T47D (cell line): Measurements from ENCODE around the gene LITAF.

Experiments used
- DNase-seq, 2 experiments: peaks; one replicate each; pipeline versions ENCODE4 v3.0.0 to v3.0.0-alpha.2; 2011 to 2012; ENCODE audit warnings: low read depth in 1 of 2, low spot score in 1 of 2
- JUND ChIP-seq: IDR thresholded peaks from 2 replicates; pipeline ENCODE4 v1.6.1; 2012; ENCODE audit warnings: low read depth
- in situ Hi-C: cut with HindIII; loops from 2 replicates; pipeline ENCODE4 v1.10.0; 2016; ENCODE audit warnings: low sequenced_read_pairs, low pct_unique_long_range_greater_than_20kb

LITAF gene

DNA sequence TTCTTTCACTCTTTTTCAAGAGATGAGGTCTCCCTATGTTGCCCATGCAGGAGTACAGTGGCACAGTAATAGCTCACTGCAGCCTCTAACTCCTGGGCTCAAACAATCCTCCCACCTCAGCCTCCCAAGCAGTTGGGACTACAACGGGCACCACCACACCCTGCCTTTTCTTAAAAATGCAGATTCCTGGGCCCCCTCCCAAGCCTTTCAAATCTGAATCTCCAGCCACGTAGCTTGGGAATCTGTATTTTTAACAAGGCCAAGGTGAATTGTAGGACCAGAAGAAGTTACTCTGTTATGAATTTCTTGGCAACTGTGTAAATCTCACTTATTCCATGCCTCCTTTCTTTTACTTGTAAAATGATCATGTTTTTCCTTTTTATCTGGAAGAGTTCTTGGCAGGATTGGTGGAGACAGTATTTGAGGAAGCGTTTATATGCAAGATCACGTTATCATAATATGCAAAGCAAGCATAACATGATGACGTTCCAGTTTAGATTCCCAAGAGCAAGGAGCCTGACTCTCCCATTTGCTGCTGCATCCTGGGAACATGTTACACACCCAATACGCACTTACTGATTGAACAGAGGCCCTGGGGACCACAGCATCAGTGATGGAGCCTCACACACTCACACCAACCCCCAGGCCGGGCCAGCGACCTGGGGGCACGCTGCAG is 44.5 kb downstream of the LITAF start:
- no peak for TF ChIP-seq JUND
- DNase-seq = no peak
- in situ Hi-C loops = no loop called here

DNA sequence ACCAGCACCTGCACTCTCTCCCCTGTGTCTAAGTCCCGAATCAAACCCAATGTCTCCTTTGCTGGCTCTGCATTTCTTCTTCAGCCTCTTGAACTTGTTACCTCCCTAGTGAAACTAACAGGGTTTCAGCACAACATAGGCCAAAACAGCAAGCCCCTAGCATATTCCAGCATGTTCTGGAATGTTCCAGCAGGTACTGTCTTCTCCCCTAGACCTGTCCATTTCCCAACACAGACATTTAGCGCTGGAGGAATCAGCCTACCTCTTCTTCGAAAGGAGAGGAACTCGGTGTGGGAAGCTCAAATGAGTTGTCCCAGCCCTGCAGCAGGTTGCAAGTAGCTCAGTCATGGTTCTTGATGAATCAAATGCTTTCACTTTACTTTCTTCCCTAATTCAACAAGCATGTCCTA is 47.1 kb downstream of the LITAF start:
- no peak for DNase-seq
- TF ChIP-seq JUND = no peak
- in situ Hi-C loops = no loop called here

- DNase-seq = no peak
- in situ Hi-C loops = no loop called here
- TF ChIP-seq JUND = no peak
Observed at GRCh38 chr16:11538880-11539279, 47.8 kb downstream of the LITAF start.

- no peak for TF ChIP-seq JUND
- DNase-seq = no peak
- in situ Hi-C loops = no loop called here
Observed at GRCh38 chr16:11536104-11536866, 50.4 kb downstream of the LITAF start.

GRCh38 chr16:11535494-11535893 is 51.2 kb downstream of the LITAF start:
- in situ Hi-C loops = no loop called here
- no peak for TF ChIP-seq JUND
- peak in 1 of 2 experiments; percentile 28 for DNase-seq

DNA sequence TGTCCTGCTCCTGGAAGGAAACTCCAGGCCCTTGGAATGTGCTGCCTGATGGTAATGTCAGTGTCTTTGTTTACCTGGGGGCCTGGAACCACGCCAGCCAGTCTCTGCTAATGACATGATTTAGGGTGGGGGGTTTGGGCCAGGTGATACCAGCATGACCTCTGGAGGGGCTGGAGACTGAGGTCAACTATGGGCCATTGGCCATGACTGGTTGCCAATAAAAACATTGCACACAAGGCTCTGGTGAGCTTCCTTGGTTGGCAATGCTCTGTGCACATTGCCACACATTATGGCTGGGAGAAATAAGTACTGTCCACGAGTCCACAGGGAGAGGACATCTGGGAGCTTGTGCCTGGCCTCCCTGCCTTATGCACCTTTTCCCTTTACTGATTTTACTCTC is 52.5 kb downstream of the LITAF start:
- peak in 1 of 2 experiments; percentile 24 for DNase-seq
- TF ChIP-seq JUND = no peak
- in situ Hi-C loops = no loop called here

DNA sequence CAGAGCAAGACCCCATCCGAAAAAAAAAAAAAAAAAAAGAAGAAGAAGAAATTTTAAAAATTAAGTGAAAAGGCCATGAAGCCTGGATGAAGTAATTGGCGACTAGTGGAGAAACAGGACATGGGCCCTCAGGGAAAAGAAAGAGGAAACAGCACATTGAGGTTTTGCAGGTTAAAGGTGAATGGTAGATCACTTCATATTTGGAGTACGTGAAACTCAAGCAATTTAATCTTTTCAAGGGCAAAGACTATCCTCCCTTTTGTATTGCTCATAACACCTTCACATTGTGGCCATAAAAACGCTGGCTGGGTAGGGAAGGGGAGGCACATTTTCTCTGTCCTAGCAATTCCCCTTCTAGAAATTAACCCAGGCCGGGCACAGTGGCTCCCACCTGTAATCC is 53.1 kb downstream of the LITAF start:
- no peak for DNase-seq
- in situ Hi-C loops = no loop called here
- no peak for TF ChIP-seq JUND

- in situ Hi-C loops = no loop called here
- no peak for TF ChIP-seq JUND
- no peak for DNase-seq
Observed at GRCh38 chr16:11530171-11530940, 56.4 kb downstream of the LITAF start.

DNA sequence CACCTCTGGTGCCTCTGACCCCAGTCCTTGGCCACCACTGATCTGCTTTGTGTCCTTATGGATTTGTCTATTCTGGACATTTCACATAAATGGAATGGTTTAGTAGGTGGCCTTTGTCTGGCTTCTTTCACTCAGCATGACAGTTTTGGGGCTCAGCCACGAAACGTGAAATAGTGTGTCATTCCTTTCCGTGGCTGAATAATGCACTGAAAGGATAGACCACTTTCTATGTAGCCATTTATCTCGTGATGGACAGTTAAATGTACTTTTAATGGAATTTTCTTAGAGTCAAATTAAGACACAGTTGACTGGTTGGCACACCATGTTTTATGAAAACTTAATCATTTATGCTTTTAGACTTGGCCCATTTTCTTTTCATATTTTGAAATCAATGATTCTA is 57.4 kb downstream of the LITAF start:
- no peak for TF ChIP-seq JUND
- in situ Hi-C loops = no loop called here
- no peak for DNase-seq

GRCh38 chr16:11528053-11528452 is 58.7 kb downstream of the LITAF start:
- no peak for TF ChIP-seq JUND
- no peak for DNase-seq
- in situ Hi-C loops = no loop called here

- in situ Hi-C loops = no loop called here
- DNase-seq = no peak
- no peak for TF ChIP-seq JUND
Observed at GRCh38 chr16:11526655-11527350, 59.9 kb downstream of the LITAF start.

DNA sequence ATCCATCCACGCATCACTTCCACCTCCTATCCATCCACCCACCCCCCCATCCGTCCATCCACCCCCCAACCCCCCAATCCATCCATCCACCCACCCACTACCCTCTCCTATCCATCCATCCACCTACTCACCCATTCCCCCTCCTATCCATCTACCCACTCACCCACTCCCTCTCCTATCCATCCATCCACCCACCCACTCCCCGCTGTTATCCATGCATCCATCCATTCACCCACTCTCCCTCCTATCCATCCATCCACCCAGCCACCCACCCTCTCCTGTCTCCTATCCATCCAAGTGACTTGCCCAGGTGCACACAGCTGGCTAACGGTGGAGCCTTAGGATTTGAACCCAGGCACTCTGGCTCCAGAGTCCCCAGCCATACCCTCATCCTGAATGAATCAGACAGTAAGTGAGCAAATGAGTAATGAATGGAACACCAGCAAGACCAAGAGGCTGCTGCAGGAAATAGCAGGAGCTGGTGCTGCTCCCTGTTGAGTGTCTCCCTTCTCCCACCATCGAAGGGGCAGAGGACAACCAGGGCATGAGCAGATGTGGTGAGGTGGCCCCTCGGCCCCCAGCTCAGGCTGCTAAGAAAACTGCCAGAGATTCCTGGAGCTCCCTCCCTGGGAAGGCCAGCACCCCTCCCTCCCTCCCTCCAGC is 62.5 kb downstream of the LITAF start:
- DNase-seq = peak in 1 of 2 experiments; percentile 36
- in situ Hi-C loops = no loop called here
- TF ChIP-seq JUND = no peak

- TF ChIP-seq JUND = no peak
- in situ Hi-C loops = no loop called here
- no peak for DNase-seq
Observed at GRCh38 chr16:11521055-11521454, 65.7 kb downstream of the LITAF start.
